Skeletal muscle tissue (tissue), 4 donors: ENCODE measurements around the gene TWNK. TPM values are rescaled to one million over a fixed set of nuclear protein-coding genes. Genes with fewer than 3 reads are reported as not detected.

Experiments
- H3K27ac ChIP-seq: one replicate; pipeline ENCODE4 v1.7.0; 2013; ENCODE audit warnings: mild to moderate bottlenecking, low read depth, low read length, inconsistent platforms
- H3K27me3 ChIP-seq, 3 donors: one replicate each; pipeline ENCODE4 v1.7.0; 2013; ENCODE audit warnings: low read length in 3 of 3; ENCODE audit not compliant: control insufficient read depth in 3 of 3, insufficient read depth in 3 of 3
- H3K36me3 ChIP-seq, 3 donors: one replicate each; pipeline ENCODE4 v1.7.0; 2013; ENCODE audit warnings: low read length in 3 of 3; ENCODE audit not compliant: control insufficient read depth in 3 of 3, insufficient read depth in 3 of 3
- H3K4me1 ChIP-seq, 3 donors: one replicate each; pipeline ENCODE4 v1.7.0; 2013; ENCODE audit warnings: low read length in 3 of 3, mild to moderate bottlenecking in 3 of 3; ENCODE audit not compliant: control insufficient read depth in 3 of 3, insufficient read depth in 3 of 3
- H3K4me3 ChIP-seq, 3 donors: one replicate each; pipeline ENCODE4 v1.7.0; 2013; ENCODE audit warnings: low read length in 3 of 3
- H3K9ac ChIP-seq, 3 donors: one replicate each; pipeline ENCODE4 v1.7.0; 2013; ENCODE audit warnings: low read length in 3 of 3, mild to moderate bottlenecking in 3 of 3, moderate library complexity in 2 of 3, low read depth in 1 of 3
- H3K9me3 ChIP-seq, 3 donors: one replicate each; pipeline ENCODE4 v1.7.0; 2013; ENCODE audit warnings: low read length in 3 of 3; ENCODE audit not compliant: control insufficient read depth in 3 of 3
- total RNA-seq: library from RNA; depleted of rRNA; stranded (reverse); fragments of >200 nt; gene quantifications from one replicate; pipeline ENCODE4 v1.2.3, GENCODE V29; 2014
- donor health status: Osteomylitis.

TWNK gene
- total RNA-seq, 1 donor from 2014 or later, result 4.2 TPM

DNA sequence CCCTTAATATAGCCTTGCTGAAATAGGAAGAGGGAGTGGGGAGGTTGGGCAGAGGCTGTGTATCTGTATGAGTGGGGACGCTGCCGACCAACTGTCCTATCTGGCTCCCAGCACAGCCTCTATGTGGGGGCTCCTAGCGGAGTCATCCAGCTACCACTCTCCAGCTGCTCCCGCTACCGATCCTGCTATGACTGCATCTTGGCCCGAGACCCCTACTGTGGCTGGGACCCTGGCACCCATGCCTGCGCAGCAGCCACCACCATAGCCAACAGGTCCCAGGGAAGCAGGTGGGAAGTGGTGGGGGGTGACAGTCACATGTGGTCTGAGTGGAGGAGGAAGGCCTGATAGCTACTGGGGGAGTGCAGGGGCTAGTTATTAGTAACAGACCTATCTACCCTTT lies 6.6 kb upstream of the TWNK start:
- Histone ChIP-seq H3K4me3 (no peak overlapping the region), H3K4me1 (peaks cover 0 to 11% (median 2%) of the 10 kb centered on the region in 3 donors), H3K36me3 (peaks cover 33 to 71% (median 64%) of the 10 kb centered on the region in 3 donors), H3K27me3 (no peaks in the 10 kb centered on the region), H3K9me3 (no peaks in the 10 kb centered on the region), H3K9ac (no peak overlapping the region), H3K27ac (no peak overlapping the region)

DNA sequence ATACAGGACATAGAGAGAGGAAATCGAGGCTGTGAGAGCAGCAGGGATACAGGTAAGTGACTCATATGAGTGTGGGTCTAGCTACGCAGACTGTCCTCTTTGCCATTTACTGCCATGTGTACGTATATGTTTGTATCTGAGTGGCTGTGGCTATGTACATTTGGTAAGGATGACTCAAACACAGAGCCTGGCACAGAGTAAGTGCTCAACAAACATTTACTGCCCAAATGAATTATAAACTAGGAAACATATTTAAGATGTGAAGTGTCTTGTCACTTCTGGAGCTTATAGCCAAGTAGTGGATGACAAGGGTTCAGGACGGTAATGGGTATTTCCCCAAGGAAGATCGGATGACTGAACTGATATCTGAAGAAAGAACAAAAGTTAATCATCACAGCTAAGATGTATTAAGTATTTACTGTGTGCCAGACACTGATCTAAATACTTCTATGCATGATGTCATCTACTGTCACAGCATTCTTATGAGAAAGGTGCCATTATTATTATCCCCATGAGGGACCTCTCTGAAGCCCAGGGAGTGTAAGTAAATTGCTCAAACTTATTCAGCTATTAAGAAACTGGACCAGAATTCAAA lies 6.1 kb upstream of the TWNK start:
- H3K4me1 ChIP-seq, result peaks cover 4 to 17% (median 4%) of the 10 kb centered on the region in 3 donors

DNA sequence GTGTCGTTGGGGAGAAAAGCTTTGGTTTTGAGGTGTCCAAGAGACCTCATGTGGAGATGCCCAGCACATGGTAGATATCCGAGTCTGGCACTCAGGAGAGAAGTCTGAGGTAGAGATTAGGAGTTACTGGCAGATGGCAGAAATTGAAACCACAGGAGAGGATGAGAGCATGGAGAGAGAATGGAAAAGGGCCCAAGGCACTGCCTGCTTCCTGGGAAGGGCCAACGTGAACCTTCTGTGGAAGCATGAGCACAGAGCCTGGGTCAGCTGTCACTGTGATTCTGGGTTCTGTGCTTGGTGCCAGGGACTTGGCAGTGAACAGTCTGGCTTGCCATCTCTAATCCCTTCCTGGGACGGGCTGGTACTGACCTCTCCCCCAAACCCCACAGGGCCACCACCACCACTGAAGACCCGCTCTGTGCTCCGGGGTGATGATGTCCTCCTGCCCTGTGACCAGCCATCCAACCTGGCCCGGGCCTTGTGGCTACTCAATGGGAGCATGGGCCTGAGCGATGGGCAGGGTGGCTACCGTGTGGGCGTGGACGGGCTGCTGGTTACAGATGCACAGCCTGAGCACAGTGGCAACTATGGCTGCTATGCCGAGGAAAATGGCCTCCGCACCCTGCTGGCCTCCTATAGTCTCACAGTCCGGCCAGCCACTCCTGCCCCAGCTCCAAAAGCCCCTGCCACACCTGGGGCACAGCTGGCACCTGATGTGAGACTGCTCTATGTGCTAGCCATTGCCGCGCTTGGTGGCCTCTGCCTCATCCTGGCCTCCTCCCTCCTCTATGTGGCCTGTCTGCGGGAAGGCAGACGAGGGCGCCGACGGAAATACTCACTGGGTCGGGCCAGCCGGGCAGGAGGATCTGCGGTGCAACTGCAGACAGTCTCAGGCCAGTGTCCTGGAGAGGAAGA lies 4.2 kb upstream of the TWNK start:
- no peak overlapping the region for H3K27ac ChIP-seq
- peak overlapping the region in 1 of 3 donors; percentile 33 for H3K9ac ChIP-seq
- H3K27me3 ChIP-seq, result no peaks in the 10 kb centered on the region
- no peaks in the 10 kb centered on the region for H3K9me3 ChIP-seq
- peaks cover 18 to 36% (median 19%) of the 10 kb centered on the region in 3 donors for H3K4me1 ChIP-seq
- H3K36me3 ChIP-seq, result peaks cover 41 to 64% (median 57%) of the 10 kb centered on the region in 3 donors
- H3K4me3 ChIP-seq, result no peak overlapping the region

More for the DNA sequence above, 6.1 kb upstream of the TWNK start:
- H3K27ac ChIP-seq, result no peak overlapping the region
- H3K9me3 ChIP-seq, result no peaks in the 10 kb centered on the region
- H3K4me3 ChIP-seq, result no peak overlapping the region
- peaks cover 39 to 71% (median 69%) of the 10 kb centered on the region in 3 donors for H3K36me3 ChIP-seq
- no peak overlapping the region for H3K9ac ChIP-seq
- H3K27me3 ChIP-seq, result no peaks in the 10 kb centered on the region

DNA sequence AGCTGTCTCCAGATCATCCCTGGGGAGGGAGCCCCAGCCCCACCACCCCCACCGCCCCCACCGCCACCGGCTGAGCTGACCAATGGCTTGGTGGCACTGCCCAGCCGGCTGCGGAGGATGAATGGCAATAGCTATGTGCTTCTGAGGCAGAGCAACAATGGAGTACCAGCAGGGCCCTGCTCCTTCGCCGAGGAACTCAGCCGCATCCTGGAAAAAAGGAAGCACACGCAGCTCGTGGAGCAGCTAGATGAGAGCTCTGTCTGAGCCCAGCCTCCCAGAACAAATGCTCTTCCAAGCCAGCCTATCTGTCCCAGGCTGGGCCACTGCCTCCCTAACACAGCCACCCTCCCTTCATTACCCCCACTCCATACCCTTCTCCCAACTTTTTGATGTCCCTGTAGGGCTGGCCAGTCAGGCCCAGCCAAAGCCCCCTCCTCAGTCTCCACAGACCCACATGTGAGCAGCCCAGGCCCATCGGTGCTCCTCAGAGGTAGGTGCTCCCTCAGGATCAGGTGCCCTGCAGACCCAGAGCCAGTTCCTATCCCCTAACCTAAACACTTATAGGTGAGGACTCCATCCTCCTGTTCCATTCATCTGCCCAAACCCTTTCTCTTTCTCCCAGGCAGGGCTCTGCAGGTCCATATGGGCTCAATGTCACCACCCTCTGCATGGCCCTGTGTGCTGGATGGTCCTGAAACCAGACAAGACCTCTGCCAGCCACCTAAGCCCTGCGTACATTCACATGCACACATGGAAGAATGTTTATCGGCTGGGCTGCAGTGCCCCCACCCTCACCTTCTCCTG lies 3.3 kb upstream of the TWNK start:
- Histone ChIP-seq H3K9ac (no peak overlapping the region), H3K36me3 (peaks cover 40 to 55% (median 51%) of the 10 kb centered on the region in 3 donors), H3K27ac (no peak overlapping the region), H3K4me3 (no peak overlapping the region), H3K9me3 (no peaks in the 10 kb centered on the region), H3K4me1 (peaks cover 24 to 45% (median 28%) of the 10 kb centered on the region in 3 donors), H3K27me3 (no peaks in the 10 kb centered on the region)

DNA sequence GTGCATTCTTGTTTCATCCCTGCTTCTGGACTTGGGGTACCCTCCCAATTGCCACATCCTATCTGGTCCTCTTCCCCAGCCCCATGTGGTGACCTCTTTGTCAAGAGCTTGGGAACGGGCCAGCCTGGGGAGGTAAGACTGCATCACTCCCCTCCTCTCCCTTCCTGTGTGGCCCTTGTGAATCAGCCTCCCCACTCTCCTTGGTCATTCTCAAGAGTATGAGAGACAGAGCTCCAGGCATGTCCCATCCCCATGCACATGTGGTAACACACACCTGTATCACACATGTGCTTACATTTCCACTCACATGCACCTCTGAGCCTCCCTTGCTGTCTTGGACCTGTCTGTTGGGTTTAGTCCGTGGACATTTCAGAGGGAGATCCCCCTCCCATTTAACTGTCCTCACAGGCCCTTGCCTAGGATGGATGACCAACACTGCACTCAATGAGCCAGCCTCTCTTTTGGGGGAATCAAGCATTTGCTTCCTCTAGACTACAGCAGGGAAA lies 2.6 kb upstream of the TWNK start:
- H3K9ac ChIP-seq, result no peak overlapping the region
- no peak overlapping the region for H3K27ac ChIP-seq
- H3K4me1 ChIP-seq, result peaks cover 24 to 52% (median 33%) of the 10 kb centered on the region in 3 donors
- no peaks in the 10 kb centered on the region for H3K27me3 ChIP-seq
- H3K9me3 ChIP-seq, result no peaks in the 10 kb centered on the region
- peaks cover 45 to 55% (median 54%) of the 10 kb centered on the region in 3 donors for H3K36me3 ChIP-seq
- no peak overlapping the region for H3K4me3 ChIP-seq

DNA sequence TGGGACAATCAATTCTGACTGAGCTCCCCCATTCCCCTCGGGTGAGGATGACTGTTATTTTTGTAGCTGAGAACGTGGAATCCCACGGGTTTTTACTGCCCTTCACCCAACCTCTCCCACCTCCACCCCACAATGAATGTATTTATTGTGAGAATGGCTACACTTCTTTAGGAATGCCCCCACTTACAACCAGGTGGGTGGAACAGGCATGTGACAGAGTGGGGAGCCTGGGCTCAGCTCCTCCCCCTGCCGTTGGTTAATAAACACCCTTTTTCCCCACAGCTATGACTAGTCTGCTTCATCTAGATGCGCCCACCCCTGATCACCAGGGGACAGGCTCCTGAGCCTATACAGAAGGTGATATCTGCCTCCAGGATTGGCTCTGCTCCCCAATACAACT lies 2.0 kb upstream of the TWNK start:
- Histone ChIP-seq H3K9me3 (no peaks in the 10 kb centered on the region), H3K27me3 (no peaks in the 10 kb centered on the region), H3K9ac (no peak overlapping the region), H3K4me1 (peaks cover 25 to 56% (median 36%) of the 10 kb centered on the region in 3 donors), H3K36me3 (peaks cover 43 to 54% (median 51%) of the 10 kb centered on the region in 3 donors), H3K27ac (no peak overlapping the region), H3K4me3 (no peak overlapping the region)

DNA sequence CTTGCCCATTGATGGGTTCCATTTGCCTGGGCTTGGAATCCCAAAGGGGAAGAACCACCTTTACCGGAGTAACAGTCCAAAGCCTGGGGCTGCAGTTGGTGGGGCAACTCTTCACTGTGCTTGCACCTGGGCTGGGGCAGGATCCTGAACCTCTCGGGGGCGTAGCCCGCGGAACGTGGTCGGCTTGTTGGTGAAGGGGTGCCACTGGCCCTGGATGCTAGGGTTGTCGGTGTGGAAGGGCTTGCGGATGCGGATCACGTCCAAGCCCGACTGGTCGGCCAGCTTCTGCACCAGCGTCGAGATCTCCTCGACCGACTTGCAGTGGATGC lies 756 bp upstream of the TWNK start:
- H3K36me3 ChIP-seq, result peaks cover 46 to 54% (median 50%) of the 10 kb centered on the region in 3 donors
- peaks cover 27 to 58% (median 38%) of the 10 kb centered on the region in 3 donors for H3K4me1 ChIP-seq
- H3K4me3 ChIP-seq, result peak overlapping the region; percentile 95 to 100 (median 97)
- no peaks in the 10 kb centered on the region for H3K9me3 ChIP-seq
- peak overlapping the region; percentile 90 to 98 (median 91) for H3K9ac ChIP-seq
- H3K27ac ChIP-seq, result peak overlapping the region; percentile 75
- no peaks in the 10 kb centered on the region for H3K27me3 ChIP-seq

DNA sequence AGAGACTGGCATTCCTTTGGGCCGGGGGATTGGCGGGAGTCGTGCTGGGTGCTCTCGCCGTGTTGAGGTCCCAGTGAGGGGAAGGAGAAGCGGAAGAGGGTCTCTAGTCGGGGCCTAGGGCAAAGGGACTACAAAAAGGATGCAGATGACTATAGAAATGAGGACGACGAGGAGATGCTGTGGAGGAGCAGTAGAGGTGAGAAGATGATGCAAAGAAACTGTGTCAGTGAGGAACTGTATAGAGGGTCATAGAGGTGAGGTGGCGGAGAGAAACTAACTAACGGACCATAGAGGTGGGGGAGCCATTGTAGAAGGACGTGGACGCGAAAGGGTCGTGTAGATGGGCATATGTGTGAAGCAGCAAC lies 324 bp downstream of the TWNK start:
- H3K27ac ChIP-seq, result peak overlapping the region; percentile 75

DNA sequence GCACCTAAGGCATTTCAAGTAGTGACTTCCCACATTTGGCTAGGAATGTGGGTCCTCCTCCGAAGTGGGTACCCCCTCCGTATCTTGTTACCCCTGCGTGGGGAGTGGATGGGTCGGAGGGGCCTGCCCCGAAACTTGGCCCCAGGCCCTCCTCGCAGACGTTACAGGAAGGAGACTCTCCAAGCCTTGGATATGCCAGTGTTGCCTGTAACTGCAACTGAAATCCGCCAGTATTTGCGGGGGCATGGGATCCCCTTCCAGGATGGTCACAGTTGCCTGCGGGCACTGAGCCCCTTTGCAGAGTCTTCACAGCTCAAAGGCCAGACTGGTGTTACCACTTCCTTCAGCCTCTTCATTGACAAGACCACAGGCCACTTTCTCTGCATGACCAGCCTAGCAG lies 823 bp downstream of the TWNK start:
- H3K27me3 ChIP-seq, result no peaks in the 10 kb centered on the region
- peak overlapping the region in 2 of 3 donors; percentile 14 to 98 for H3K9ac ChIP-seq
- peaks cover 27 to 56% (median 36%) of the 10 kb centered on the region in 3 donors for H3K4me1 ChIP-seq
- H3K4me3 ChIP-seq, result peak overlapping the region; percentile 95 to 100 (median 97)
- peaks cover 44 to 45% (median 45%) of the 10 kb centered on the region in 3 donors for H3K36me3 ChIP-seq
- no peaks in the 10 kb centered on the region for H3K9me3 ChIP-seq
- no peak overlapping the region for H3K27ac ChIP-seq

More for the DNA sequence above, 324 bp downstream of the TWNK start:
- no peaks in the 10 kb centered on the region for H3K27me3 ChIP-seq
- no peaks in the 10 kb centered on the region for H3K9me3 ChIP-seq
- H3K4me1 ChIP-seq, result peaks cover 27 to 58% (median 38%) of the 10 kb centered on the region in 3 donors
- peaks cover 46 to 49% (median 49%) of the 10 kb centered on the region in 3 donors for H3K36me3 ChIP-seq
- H3K4me3 ChIP-seq, result peak overlapping the region; percentile 95 to 100 (median 97)
- peak overlapping the region; percentile 90 to 98 (median 91) for H3K9ac ChIP-seq
